HEK293 (cell line): Measurements from ENCODE around the gene MRGPRX2.

ENCODE experiments used
- CTCF ChIA-PET: fragments of 350-600 bp; formaldehyde crosslinking; extraction: SDS; loops from one replicate; lab custom pipeline; 2021; ENCODE audit warnings: antibody characterized with exemption; lab: Yijun Ruan, JAX
- POLR2A ChIA-PET: fragments of 300-600 bp; formaldehyde crosslinking; extraction: SDS; loops from one replicate; lab custom pipeline; 2020; ENCODE audit warnings: antibody characterized with exemption, inconsistent platforms; lab: Yijun Ruan, JAX
- H3K27ac ChIP-seq: fragments of 200-500 bp; sonication (Bioruptor generic); 2 replicates; pipeline ENCODE4 v1.5.1; 2014; ENCODE audit warnings: low read depth, low read length, control low read depth, inconsistent platforms; ENCODE audit errors: extremely low read depth
- H3K36me3 ChIP-seq, 2 experiments: fragments of 200-500 bp in 1 of 2; sonication (Bioruptor generic) in 1 of 2; 1 replicate in 1 of 2; 2 replicates in 1 of 2; pipeline ENCODE4 v1.5.1; 2014 to 2017; ENCODE audit warnings: inconsistent platforms in 2 of 2, low read length in 2 of 2; ENCODE audit not compliant: control insufficient read depth in 2 of 2, insufficient read depth in 1 of 2
- H3K4me1 ChIP-seq: fragments of 200-500 bp; sonication (Bioruptor generic); 2 replicates; pipeline ENCODE4 v1.5.1; 2014; ENCODE audit warnings: mild to moderate bottlenecking, low read length, inconsistent platforms; ENCODE audit not compliant: control insufficient read depth, insufficient read depth
- H3K4me3 ChIP-seq: 2 replicates; pipeline ENCODE4 v1.5.1; 2011; ENCODE audit warnings: low read depth, mild to moderate bottlenecking, control low read depth, low read length, moderate library complexity
- H3K9me3 ChIP-seq: fragments of 200-500 bp; sonication (Bioruptor generic); 2 replicates; pipeline ENCODE4 v1.5.1; 2014; ENCODE audit warnings: low read depth, low read length, inconsistent platforms; ENCODE audit not compliant: control insufficient read depth, insufficient read depth
- GFI1B ChIP-seq: fragments of 450-650 bp; formaldehyde crosslinking; IDR thresholded peaks from 2 replicates; pipeline ENCODE4 v1.5.1; 2016; ENCODE audit warnings: missing biosample characterization, missing genetic modification characterization
- GLI4 ChIP-seq: fragments of 450-650 bp; formaldehyde crosslinking; IDR thresholded peaks from 2 replicates; pipeline ENCODE4 v1.5.1; 2016; ENCODE audit warnings: missing biosample characterization, missing genetic modification characterization
- PRDM2 ChIP-seq: fragments of 450-650 bp; formaldehyde crosslinking; IDR thresholded peaks from 2 replicates; pipeline ENCODE4 v1.5.1; 2016; ENCODE audit warnings: missing biosample characterization, missing genetic modification characterization, borderline replicate concordance
- RBAK ChIP-seq: fragments of 450-650 bp; formaldehyde crosslinking; IDR thresholded peaks from 2 replicates; pipeline ENCODE4 v1.5.1; 2016; ENCODE audit warnings: missing biosample characterization, missing genetic modification characterization
- SCRT1 ChIP-seq: fragments of 450-650 bp; formaldehyde crosslinking; IDR thresholded peaks from 2 replicates; pipeline ENCODE4 v1.5.1; 2016; ENCODE audit warnings: missing biosample characterization, missing genetic modification characterization, borderline replicate concordance
- SP3 ChIP-seq: fragments of 450-650 bp; formaldehyde crosslinking; IDR thresholded peaks from 2 replicates; pipeline ENCODE4 v1.5.1; 2016; ENCODE audit warnings: missing biosample characterization, missing genetic modification characterization
- TCF7L2 ChIP-seq: IDR thresholded peaks from 2 replicates; pipeline ENCODE4 v1.6.1; 2011; ENCODE audit warnings: low read depth, mild to moderate bottlenecking, inconsistent platforms, low read length, moderate library complexity, borderline replicate concordance
- ZFP41 ChIP-seq: fragments of 450-650 bp; formaldehyde crosslinking; IDR thresholded peaks from 2 replicates; pipeline ENCODE4 v1.5.1; 2016; ENCODE audit warnings: missing biosample characterization, missing genetic modification characterization, borderline replicate concordance
- ZNF157 ChIP-seq: fragments of 450-650 bp; formaldehyde crosslinking; IDR thresholded peaks from 2 replicates; pipeline ENCODE4 v1.5.1; 2016; ENCODE audit warnings: missing biosample characterization, missing genetic modification characterization
- ZNF16 ChIP-seq: fragments of 450-650 bp; formaldehyde crosslinking; IDR thresholded peaks from 2 replicates; pipeline ENCODE4 v1.5.1; 2016; ENCODE audit warnings: low read depth, missing biosample characterization, missing genetic modification characterization
- ZNF19 ChIP-seq: fragments of 450-650 bp; formaldehyde crosslinking; IDR thresholded peaks from 2 replicates; pipeline ENCODE4; 2016; ENCODE audit warnings: missing biosample characterization, missing genetic modification characterization, low read depth
- ZNF274 ChIP-seq, 2 experiments: fragments of 200-500 bp in 1 of 2; fragments of 450-650 bp in 1 of 2; sonication (Bioruptor generic) in 1 of 2; formaldehyde crosslinking in 1 of 2; IDR thresholded peaks; 2 replicates each; pipeline versions ENCODE4 v1.5.1 to v1.6.1; 2014 to 2016; ENCODE audit warnings: borderline replicate concordance in 1 of 2, inconsistent platforms in 1 of 2, low read length in 1 of 2, missing biosample characterization in 1 of 2, missing genetic modification characterization in 1 of 2
- ZNF341 ChIP-seq: fragments of 450-650 bp; formaldehyde crosslinking; IDR thresholded peaks from 2 replicates; pipeline ENCODE4; 2016; ENCODE audit warnings: low read depth, missing biosample characterization, missing genetic modification characterization
- ZNF623 ChIP-seq: fragments of 450-650 bp; formaldehyde crosslinking; IDR thresholded peaks from 2 replicates; pipeline ENCODE4 v1.5.1; 2016; ENCODE audit warnings: missing biosample characterization, missing genetic modification characterization
- ZNF692 ChIP-seq: fragments of 450-650 bp; formaldehyde crosslinking; IDR thresholded peaks from 2 replicates; pipeline ENCODE4 v1.5.1; 2016; ENCODE audit warnings: missing biosample characterization, missing genetic modification characterization
- ZNF843 ChIP-seq: fragments of 450-650 bp; formaldehyde crosslinking; IDR thresholded peaks from 2 replicates; pipeline ENCODE4 v1.5.1; 2016; ENCODE audit warnings: missing biosample characterization, missing genetic modification characterization
- TF ChIP-seq, protein P1 (sequence below): fragments of 450-650 bp; formaldehyde crosslinking; IDR thresholded peaks from 2 replicates; pipeline ENCODE4 v1.5.1; 2017; ENCODE audit warnings: missing biosample characterization, missing genetic modification characterization
- TF ChIP-seq, protein P2 (sequence below): fragments of 450-650 bp; formaldehyde crosslinking; IDR thresholded peaks from 2 replicates; pipeline ENCODE4 v1.5.0; 2017; ENCODE audit warnings: missing biosample characterization, missing genetic modification characterization, borderline replicate concordance
- TF ChIP-seq, protein P3 (sequence below): fragments of 450-650 bp; formaldehyde crosslinking; IDR thresholded peaks from 2 replicates; pipeline ENCODE4 v1.5.1; 2016; ENCODE audit warnings: missing biosample characterization, missing genetic modification characterization, borderline replicate concordance

The MRGPRX2 gene

GRCh38 chr11:19055016-19055415 is 5.5 kb downstream of the MRGPRX2 start:
- Histone ChIP-seq H3K4me3 (no peak overlapping the region), H3K36me3 (no peaks in the 10 kb centered on the region), H3K9me3 (no peaks in the 10 kb centered on the region), H3K4me1 (no peaks in the 10 kb centered on the region), H3K27ac (no peak overlapping the region)
- CTCF ChIA-PET: interaction anchor here (1.7 to 2.1 kb wide), 2 partner anchors 16 to 21 kb away, joined by 4 to 9 read pairs; no protein-coding TSS in a partner anchor
- TF ChIP-seq SCRT1 (no peak), SP3 (tag by site-specific recombination) (no peak), ZNF623 (tag by site-specific recombination) (no peak), ZNF19 (tag by site-specific recombination) (no peak), ZNF157 (tag by site-specific recombination) (no peak)
- TF ChIP-seq, protein P1, sequence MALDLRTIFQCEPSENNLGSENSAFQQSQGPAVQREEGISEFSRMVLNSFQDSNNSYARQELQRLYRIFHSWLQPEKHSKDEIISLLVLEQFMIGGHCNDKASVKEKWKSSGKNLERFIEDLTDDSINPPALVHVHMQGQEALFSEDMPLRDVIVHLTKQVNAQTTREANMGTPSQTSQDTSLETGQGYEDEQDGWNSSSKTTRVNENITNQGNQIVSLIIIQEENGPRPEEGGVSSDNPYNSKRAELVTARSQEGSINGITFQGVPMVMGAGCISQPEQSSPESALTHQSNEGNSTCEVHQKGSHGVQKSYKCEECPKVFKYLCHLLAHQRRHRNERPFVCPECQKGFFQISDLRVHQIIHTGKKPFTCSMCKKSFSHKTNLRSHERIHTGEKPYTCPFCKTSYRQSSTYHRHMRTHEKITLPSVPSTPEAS: no peak
- POLR2A ChIA-PET: no interaction called here

- CTCF ChIA-PET: interaction anchor here (0.6 to 2.1 kb wide), 4 partner anchors 17 to 280 kb away, joined by 3 to 9 read pairs (median 4); no protein-coding TSS in a partner anchor
- no peak overlapping the region for H3K27ac ChIP-seq
- no peaks in the 10 kb centered on the region for H3K9me3 ChIP-seq
- H3K4me3 ChIP-seq: no peak overlapping the region
- no peaks in the 10 kb centered on the region for H3K4me1 ChIP-seq
- H3K36me3 ChIP-seq: no peaks in the 10 kb centered on the region
- POLR2A ChIA-PET: no interaction called here
- no peak for TF ChIP-seq ZNF19 (tag by site-specific recombination)
- TF ChIP-seq, protein P2, sequence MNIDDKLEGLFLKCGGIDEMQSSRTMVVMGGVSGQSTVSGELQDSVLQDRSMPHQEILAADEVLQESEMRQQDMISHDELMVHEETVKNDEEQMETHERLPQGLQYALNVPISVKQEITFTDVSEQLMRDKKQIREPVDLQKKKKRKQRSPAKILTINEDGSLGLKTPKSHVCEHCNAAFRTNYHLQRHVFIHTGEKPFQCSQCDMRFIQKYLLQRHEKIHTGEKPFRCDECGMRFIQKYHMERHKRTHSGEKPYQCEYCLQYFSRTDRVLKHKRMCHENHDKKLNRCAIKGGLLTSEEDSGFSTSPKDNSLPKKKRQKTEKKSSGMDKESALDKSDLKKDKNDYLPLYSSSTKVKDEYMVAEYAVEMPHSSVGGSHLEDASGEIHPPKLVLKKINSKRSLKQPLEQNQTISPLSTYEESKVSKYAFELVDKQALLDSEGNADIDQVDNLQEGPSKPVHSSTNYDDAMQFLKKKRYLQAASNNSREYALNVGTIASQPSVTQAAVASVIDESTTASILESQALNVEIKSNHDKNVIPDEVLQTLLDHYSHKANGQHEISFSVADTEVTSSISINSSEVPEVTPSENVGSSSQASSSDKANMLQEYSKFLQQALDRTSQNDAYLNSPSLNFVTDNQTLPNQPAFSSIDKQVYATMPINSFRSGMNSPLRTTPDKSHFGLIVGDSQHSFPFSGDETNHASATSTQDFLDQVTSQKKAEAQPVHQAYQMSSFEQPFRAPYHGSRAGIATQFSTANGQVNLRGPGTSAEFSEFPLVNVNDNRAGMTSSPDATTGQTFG (tag by site-specific recombination): no peak
- TF ChIP-seq ZNF843: no peak
- TF ChIP-seq ZNF274 (IDR thresholded peaks at IDR 0.05; ENCODE audit: low read length): no peak
- TF ChIP-seq ZNF274 (tag by site-specific recombination; IDR thresholded peaks at IDR 0.05; ENCODE audit: borderline replicate concordance): no peak
- TF ChIP-seq RBAK (tag by site-specific recombination): no peak
- TF ChIP-seq PRDM2: no peak
- TF ChIP-seq ZFP41: no peak
- no peak for TF ChIP-seq ZNF341 (tag by site-specific recombination)
- TF ChIP-seq GLI4 (tag by site-specific recombination): no peak
- no peak for TF ChIP-seq ZNF16 (tag by site-specific recombination)
- TF ChIP-seq GFI1B (tag by site-specific recombination): no peak
- TF ChIP-seq ZNF692 (tag by site-specific recombination): no peak
- TF ChIP-seq, protein P3, sequence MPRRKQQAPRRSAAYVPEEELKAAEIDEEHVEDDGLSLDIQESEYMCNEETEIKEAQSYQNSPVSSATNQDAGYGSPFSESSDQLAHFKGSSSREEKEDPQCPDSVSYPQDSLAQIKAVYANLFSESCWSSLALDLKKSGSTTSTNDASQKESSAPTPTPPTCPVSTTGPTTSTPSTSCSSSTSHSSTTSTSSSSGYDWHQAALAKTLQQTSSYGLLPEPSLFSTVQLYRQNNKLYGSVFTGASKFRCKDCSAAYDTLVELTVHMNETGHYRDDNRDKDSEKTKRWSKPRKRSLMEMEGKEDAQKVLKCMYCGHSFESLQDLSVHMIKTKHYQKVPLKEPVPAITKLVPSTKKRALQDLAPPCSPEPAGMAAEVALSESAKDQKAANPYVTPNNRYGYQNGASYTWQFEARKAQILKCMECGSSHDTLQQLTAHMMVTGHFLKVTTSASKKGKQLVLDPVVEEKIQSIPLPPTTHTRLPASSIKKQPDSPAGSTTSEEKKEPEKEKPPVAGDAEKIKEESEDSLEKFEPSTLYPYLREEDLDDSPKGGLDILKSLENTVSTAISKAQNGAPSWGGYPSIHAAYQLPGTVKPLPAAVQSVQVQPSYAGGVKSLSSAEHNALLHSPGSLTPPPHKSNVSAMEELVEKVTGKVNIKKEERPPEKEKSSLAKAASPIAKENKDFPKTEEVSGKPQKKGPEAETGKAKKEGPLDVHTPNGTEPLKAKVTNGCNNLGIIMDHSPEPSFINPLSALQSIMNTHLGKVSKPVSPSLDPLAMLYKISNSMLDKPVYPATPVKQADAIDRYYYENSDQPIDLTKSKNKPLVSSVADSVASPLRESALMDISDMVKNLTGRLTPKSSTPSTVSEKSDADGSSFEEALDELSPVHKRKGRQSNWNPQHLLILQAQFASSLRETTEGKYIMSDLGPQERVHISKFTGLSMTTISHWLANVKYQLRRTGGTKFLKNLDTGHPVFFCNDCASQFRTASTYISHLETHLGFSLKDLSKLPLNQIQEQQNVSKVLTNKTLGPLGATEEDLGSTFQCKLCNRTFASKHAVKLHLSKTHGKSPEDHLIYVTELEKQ (tag by site-specific recombination): no peak
- no peak for TF ChIP-seq TCF7L2
Observed at GRCh38 chr11:19053909-19054308, 6.6 kb downstream of the MRGPRX2 start.
